ENCODE results near the gene TEAD4. TPM values are rescaled to one million over a fixed set of nuclear protein-coding genes. Genes with fewer than 3 reads are reported as not detected.

TEAD4 gene
- total RNA-seq, 4 donors from 2014 or later: 3.7 to 13.4 (median 5.4) TPM

- TF ChIP-seq CTCF (IDR thresholded peaks at IDR 0.05; ENCODE audit: low read depth): no peak
These were observed 21.4 kb downstream of the TEAD4 start for GRCh38 chr12:2980630-2981029.

GRCh38 chr12:2982361-2982760, 23.2 kb downstream of the TEAD4 start:
- TF ChIP-seq CTCF (IDR thresholded peaks at IDR 0.05; ENCODE audit: low read depth): no peak

- TF ChIP-seq CTCF (IDR thresholded peaks at IDR 0.05; ENCODE audit: low read depth): no peak
These were observed 25.1 kb downstream of the TEAD4 start for GRCh38 chr12:2984249-2984648.

GRCh38 chr12:2984698-2985097, 25.5 kb downstream of the TEAD4 start:
- TF ChIP-seq CTCF (IDR thresholded peaks at IDR 0.05; ENCODE audit: low read depth): no peak

GRCh38 chr12:2986876-2987275, 27.7 kb downstream of the TEAD4 start:
- no peak for TF ChIP-seq CTCF (IDR thresholded peaks at IDR 0.05; ENCODE audit: low read depth)

- no peak for TF ChIP-seq CTCF (IDR thresholded peaks at IDR 0.05; ENCODE audit: low read depth)
These were observed 29.3 kb downstream of the TEAD4 start for GRCh38 chr12:2988494-2988893.

- TF ChIP-seq CTCF (IDR thresholded peaks at IDR 0.05; ENCODE audit: low read depth): no peak
These were observed 33.5 kb downstream of the TEAD4 start for GRCh38 chr12:2992724-2993123.

All from subcutaneous adipose tissue (tissue), 4 donors.